Muscle layer of colon (tissue), 2 donors: ENCODE results near the gene KIF1B.

Experiments
- H3K27ac ChIP-seq: one replicate; pipeline ENCODE4 v1.7.0; 2013; ENCODE audit warnings: low read depth, mild to moderate bottlenecking, low read length, moderate library complexity
- H3K27me3 ChIP-seq, 2 donors: one replicate each; pipeline ENCODE4 v1.7.0; 2013; ENCODE audit warnings: low read length in 2 of 2, mild to moderate bottlenecking in 2 of 2; ENCODE audit not compliant: insufficient read depth in 2 of 2, control insufficient read depth in 1 of 2
- H3K36me3 ChIP-seq: one replicate; pipeline ENCODE4 v1.7.0; 2013; ENCODE audit warnings: mild to moderate bottlenecking, low read length; ENCODE audit not compliant: insufficient read depth
- H3K4me1 ChIP-seq: one replicate; pipeline ENCODE4 v1.7.0; 2013; ENCODE audit warnings: mild to moderate bottlenecking, low read length; ENCODE audit not compliant: insufficient read depth
- H3K4me3 ChIP-seq, 2 donors: one replicate each; pipeline ENCODE4 v1.7.0; 2013; ENCODE audit warnings: low read length in 2 of 2, low read depth in 1 of 2, mild to moderate bottlenecking in 1 of 2, moderate library complexity in 1 of 2
- H3K9ac ChIP-seq: one replicate; pipeline ENCODE4 v1.7.0; 2013; ENCODE audit warnings: low read length
- H3K9me3 ChIP-seq: one replicate; pipeline ENCODE4 v1.7.0; 2013; ENCODE audit warnings: mild to moderate bottlenecking, low read length
- donor health status: abdominal sarcoma.
- donor health status: Adenocarcinoma of cecum.

Gene KIF1B

DNA sequence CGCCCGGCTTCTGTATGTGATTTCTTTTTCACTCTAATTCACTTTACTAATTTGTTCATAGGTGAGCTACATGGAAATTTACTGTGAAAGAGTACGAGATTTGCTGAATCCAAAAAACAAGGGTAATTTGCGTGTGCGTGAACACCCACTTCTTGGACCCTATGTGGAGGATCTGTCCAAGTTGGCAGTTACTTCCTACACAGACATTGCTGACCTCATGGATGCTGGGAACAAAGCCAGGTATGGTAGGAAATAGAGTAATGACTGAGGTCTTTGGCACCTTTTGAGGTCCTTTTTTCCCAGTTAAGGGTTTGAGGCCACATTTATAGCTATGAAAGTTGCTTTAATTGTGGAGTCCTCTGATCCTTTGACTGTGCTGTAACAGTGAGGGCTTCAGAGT lies 56.9 kb downstream of the KIF1B start:
- H3K27ac ChIP-seq, result no peak overlapping the region
- H3K27me3 ChIP-seq, result no peaks in the 10 kb centered on the region
- H3K9me3 ChIP-seq, result no peaks in the 10 kb centered on the region
- H3K4me1 ChIP-seq, result no peaks in the 10 kb centered on the region
- H3K9ac ChIP-seq, result no peak overlapping the region
- H3K4me3 ChIP-seq, result no peak overlapping the region
- peaks cover 30% of the 10 kb centered on the region for H3K36me3 ChIP-seq

GRCh38 chr1:10267921-10268320 lies 57.6 kb downstream of the KIF1B start:
- no peak overlapping the region for H3K27ac ChIP-seq
- H3K9ac ChIP-seq, result no peak overlapping the region
- no peak overlapping the region for H3K4me3 ChIP-seq
- peaks cover 33% of the 10 kb centered on the region for H3K36me3 ChIP-seq
- no peaks in the 10 kb centered on the region for H3K27me3 ChIP-seq
- H3K9me3 ChIP-seq, result no peaks in the 10 kb centered on the region
- no peaks in the 10 kb centered on the region for H3K4me1 ChIP-seq

DNA sequence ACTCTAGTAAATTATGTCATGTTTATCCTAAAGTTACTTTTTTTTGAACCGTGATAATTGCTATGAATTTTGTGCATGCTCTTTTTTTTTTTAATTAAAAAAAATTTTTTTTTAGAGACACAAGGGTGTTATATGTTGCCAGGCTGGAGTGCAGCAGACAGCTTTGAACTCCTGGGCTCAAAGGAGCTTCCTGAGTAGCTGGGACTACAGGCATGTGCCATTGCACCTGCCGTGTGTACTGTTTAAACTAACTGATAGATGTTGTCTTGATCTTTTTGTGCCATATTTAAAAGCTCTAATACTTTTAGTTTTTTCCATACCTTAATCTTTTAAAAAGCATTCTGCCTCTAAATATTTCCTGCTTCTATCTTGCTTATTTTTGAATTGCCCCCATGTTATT lies 60.7 kb downstream of the KIF1B start:
- H3K4me1 ChIP-seq, result no peaks in the 10 kb centered on the region
- H3K36me3 ChIP-seq, result peaks cover 31% of the 10 kb centered on the region
- H3K4me3 ChIP-seq, result no peak overlapping the region
- H3K27me3 ChIP-seq, result no peaks in the 10 kb centered on the region
- H3K9me3 ChIP-seq, result no peaks in the 10 kb centered on the region
- no peak overlapping the region for H3K27ac ChIP-seq
- no peak overlapping the region for H3K9ac ChIP-seq

DNA sequence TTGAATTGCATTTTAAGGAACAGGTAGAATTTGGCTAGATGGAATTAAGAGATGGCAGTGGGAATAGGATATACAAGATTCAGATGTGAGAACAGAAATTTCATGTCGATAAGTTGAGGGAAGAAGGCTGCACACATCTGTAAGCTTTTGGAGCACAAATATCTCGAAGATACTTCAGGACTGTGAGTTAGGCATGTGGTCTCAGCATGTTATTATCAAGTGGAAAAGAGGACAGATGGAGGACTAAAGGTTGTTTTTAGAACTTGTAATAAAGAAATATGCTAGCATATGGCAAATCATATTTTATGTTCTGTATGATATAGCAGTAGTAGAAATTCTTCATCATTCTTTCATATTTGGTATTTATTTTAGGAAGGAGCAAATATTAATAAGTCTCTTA lies 61.5 kb downstream of the KIF1B start:
- no peak overlapping the region for H3K4me3 ChIP-seq
- no peaks in the 10 kb centered on the region for H3K9me3 ChIP-seq
- H3K4me1 ChIP-seq, result no peaks in the 10 kb centered on the region
- no peaks in the 10 kb centered on the region for H3K27me3 ChIP-seq
- H3K36me3 ChIP-seq, result peaks cover 31% of the 10 kb centered on the region
- H3K9ac ChIP-seq, result no peak overlapping the region
- no peak overlapping the region for H3K27ac ChIP-seq

DNA sequence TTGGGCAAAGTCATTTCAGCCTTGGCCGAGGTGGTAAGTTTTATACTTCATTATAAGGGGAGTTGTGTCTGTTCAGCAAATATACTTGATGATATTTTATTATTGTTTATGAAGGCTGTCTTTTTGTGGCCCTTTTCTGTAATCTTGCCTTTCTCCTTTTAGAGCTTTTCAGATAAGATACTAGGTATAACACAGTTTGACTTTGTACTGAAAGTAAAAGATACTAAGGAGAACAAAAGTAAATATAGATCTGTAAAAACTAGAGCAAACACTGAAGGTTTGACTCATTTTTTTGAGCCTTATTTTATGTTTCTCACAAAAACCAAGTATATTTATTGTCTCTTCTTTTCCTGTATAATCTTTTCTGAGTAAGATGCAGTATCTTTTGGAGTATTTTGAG lies 61.9 kb downstream of the KIF1B start:
- no peaks in the 10 kb centered on the region for H3K27me3 ChIP-seq
- H3K4me3 ChIP-seq, result no peak overlapping the region
- H3K4me1 ChIP-seq, result no peaks in the 10 kb centered on the region
- H3K27ac ChIP-seq, result no peak overlapping the region
- H3K9me3 ChIP-seq, result no peaks in the 10 kb centered on the region
- H3K36me3 ChIP-seq, result peaks cover 32% of the 10 kb centered on the region
- no peak overlapping the region for H3K9ac ChIP-seq

- H3K36me3 ChIP-seq, result peaks cover 58% of the 10 kb centered on the region
- H3K27ac ChIP-seq, result no peak overlapping the region
- no peaks in the 10 kb centered on the region for H3K4me1 ChIP-seq
- H3K27me3 ChIP-seq, result no peaks in the 10 kb centered on the region
- no peak overlapping the region for H3K4me3 ChIP-seq
- H3K9ac ChIP-seq, result no peak overlapping the region
- no peaks in the 10 kb centered on the region for H3K9me3 ChIP-seq
These were observed 68.5 kb downstream of the KIF1B start for GRCh38 chr1:10278880-10279279.

DNA sequence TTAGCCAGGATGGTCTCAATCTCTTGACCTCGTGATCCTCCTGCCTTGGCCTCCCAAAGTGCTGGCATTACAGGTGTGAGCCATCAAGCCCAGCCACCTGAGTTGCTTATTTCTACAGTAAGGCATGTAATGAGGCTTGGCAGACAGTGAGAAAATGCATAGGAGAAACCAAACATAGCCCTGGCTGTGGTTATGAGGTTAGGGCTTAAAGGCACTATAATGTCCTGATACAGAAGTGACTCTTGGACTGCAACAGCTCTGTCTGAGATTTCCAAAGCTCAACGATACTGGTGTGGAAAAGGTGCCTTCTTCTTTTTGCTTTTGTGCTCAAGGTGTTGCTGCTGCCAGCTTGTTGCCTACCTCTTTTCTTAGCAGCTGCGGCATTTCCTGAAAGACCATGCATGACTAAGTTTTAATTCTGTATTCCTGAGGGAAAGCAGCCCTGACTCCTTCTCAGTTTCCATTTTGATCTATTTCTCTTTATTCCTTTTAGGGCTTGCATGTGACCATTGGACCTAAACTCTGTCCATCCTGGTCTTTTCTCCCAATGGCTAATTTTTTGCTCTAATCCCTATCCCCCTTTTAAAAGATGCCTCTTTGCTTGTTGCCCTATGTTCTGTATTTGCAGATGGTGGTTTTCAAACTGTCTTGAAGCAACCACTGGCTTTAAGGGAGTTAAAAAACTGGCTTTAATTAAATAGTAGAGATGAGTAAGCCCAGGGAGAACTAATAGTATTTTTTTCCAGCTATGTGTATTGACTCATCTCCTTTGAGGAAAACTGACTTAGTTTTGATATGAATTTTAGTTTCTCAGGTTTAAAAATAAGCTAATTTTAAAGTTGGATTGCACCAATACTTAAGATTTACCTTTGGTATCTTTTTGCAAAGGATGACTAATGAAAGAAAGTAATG lies 70.3 kb downstream of the KIF1B start:
- no peak overlapping the region for H3K4me3 ChIP-seq
- H3K9ac ChIP-seq, result no peak overlapping the region
- no peaks in the 10 kb centered on the region for H3K4me1 ChIP-seq
- H3K36me3 ChIP-seq, result peaks cover 60% of the 10 kb centered on the region
- no peak overlapping the region for H3K27ac ChIP-seq
- H3K27me3 ChIP-seq, result no peaks in the 10 kb centered on the region
- no peaks in the 10 kb centered on the region for H3K9me3 ChIP-seq

- no peak overlapping the region for H3K4me3 ChIP-seq
- no peak overlapping the region for H3K27ac ChIP-seq
- no peak overlapping the region for H3K9ac ChIP-seq
- peaks cover 48% of the 10 kb centered on the region for H3K36me3 ChIP-seq
- H3K9me3 ChIP-seq, result no peaks in the 10 kb centered on the region
- H3K4me1 ChIP-seq, result peaks cover 19% of the 10 kb centered on the region
- H3K27me3 ChIP-seq, result no peaks in the 10 kb centered on the region
These were observed 73.1 kb downstream of the KIF1B start for GRCh38 chr1:10283318-10283984.

GRCh38 chr1:10286244-10286643 lies 75.9 kb downstream of the KIF1B start:
- Histone ChIP-seq H3K9ac (no peak overlapping the region), H3K27ac (no peak overlapping the region)

DNA sequence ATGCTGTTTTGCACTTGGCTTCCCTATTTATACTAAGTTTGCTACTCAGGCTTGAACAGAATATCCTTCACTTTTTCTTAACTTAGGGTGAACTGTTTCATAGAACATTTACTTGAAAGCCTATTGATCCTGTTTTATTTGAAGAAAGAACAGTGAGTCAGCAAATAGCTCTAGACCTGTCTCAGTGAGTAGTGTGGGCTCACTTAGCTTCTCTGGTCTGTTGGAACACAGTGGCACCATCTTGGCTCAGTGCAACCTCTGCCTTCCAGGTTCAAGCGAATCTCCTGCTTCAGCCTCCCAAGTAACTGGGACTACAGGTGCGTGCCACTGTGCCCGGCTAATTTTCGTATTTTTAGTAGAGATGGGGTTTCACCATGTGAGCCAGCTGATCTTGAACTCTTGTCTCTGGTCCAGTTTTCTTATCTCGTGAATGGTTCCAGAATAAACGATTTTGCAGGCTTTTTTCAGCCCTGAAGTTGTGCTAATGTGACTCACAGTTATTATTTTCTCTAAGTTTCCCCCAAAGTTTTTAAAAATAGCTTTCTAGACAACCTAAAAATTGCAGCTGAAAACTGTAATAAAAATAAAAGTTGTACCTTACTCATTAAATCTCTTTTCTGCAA lies 76.8 kb downstream of the KIF1B start:
- Histone ChIP-seq H3K4me1 (peaks cover 19% of the 10 kb centered on the region), H3K9ac (no peak overlapping the region), H3K9me3 (no peaks in the 10 kb centered on the region), H3K36me3 (peaks cover 28% of the 10 kb centered on the region), H3K27me3 (no peaks in the 10 kb centered on the region), H3K4me3 (no peak overlapping the region), H3K27ac (peak overlapping the region; percentile 21)

More at GRCh38 chr1:10286244-10286643, 75.9 kb downstream of the KIF1B start:
- Histone ChIP-seq H3K4me3 (no peak overlapping the region), H3K4me1 (peaks cover 19% of the 10 kb centered on the region), H3K27me3 (no peaks in the 10 kb centered on the region), H3K36me3 (peaks cover 29% of the 10 kb centered on the region), H3K9me3 (no peaks in the 10 kb centered on the region)

GRCh38 chr1:10288029-10288615 lies 77.8 kb downstream of the KIF1B start:
- H3K9ac ChIP-seq, result no peak overlapping the region
- H3K9me3 ChIP-seq, result no peaks in the 10 kb centered on the region
- no peaks in the 10 kb centered on the region for H3K27me3 ChIP-seq
- peaks cover 19% of the 10 kb centered on the region for H3K4me1 ChIP-seq
- H3K36me3 ChIP-seq, result peaks cover 27% of the 10 kb centered on the region
- H3K27ac ChIP-seq, result no peak overlapping the region
- H3K4me3 ChIP-seq, result no peak overlapping the region
